CD4-positive, alpha-beta T cell treated with Interferon alpha-2 for 1 hour (primary cell): ENCODE results near the gene MAPK1IP1L.

Source experiments
- DNase-seq, 2 donors: peaks; one replicate each; pipeline ENCODE4 v3.0.0-alpha.2; 2020 to 2022

MAPK1IP1L gene

GRCh38 chr14:55098561-55098898 is 47.1 kb downstream of the MAPK1IP1L start:
- no peak for DNase-seq

GRCh38 chr14:55099756-55100155 is 48.3 kb downstream of the MAPK1IP1L start:
- DNase-seq = no peak

- no peak for DNase-seq
Measured at GRCh38 chr14:55101698-55102097, 50.3 kb downstream of the MAPK1IP1L start.

GRCh38 chr14:55102141-55102621 is 50.7 kb downstream of the MAPK1IP1L start:
- peak; percentile 55 to 66 for DNase-seq

GRCh38 chr14:55103005-55103640 is 51.7 kb downstream of the MAPK1IP1L start:
- DNase-seq = peak; percentile 37 to 67

GRCh38 chr14:55103971-55104954 is 52.8 kb downstream of the MAPK1IP1L start:
- no peak for DNase-seq

- no peak for DNase-seq
Measured at GRCh38 chr14:55105991-55106390, 54.5 kb downstream of the MAPK1IP1L start.

GRCh38 chr14:55107766-55108554 is 56.5 kb downstream of the MAPK1IP1L start:
- peak; percentile 41 to 57 for DNase-seq

- DNase-seq = no peak
Measured at GRCh38 chr14:55109836-55110235, 58.4 kb downstream of the MAPK1IP1L start.

GRCh38 chr14:55111122-55111708 is 59.8 kb downstream of the MAPK1IP1L start:
- no peak for DNase-seq

- DNase-seq = no peak
Measured at GRCh38 chr14:55114720-55115119, 63.3 kb downstream of the MAPK1IP1L start.

- no peak for DNase-seq
Measured at GRCh38 chr14:55115460-55115859, 64.0 kb downstream of the MAPK1IP1L start.

- no peak for DNase-seq
Measured at GRCh38 chr14:55115861-55116245, 64.4 kb downstream of the MAPK1IP1L start.

- DNase-seq = no peak
Measured at GRCh38 chr14:55116246-55117030, 65.0 kb downstream of the MAPK1IP1L start.

GRCh38 chr14:55117803-55118441 is 66.5 kb downstream of the MAPK1IP1L start:
- DNase-seq = peak in 1 of 2 donors; percentile 19

GRCh38 chr14:55118761-55119160 is 67.3 kb downstream of the MAPK1IP1L start:
- DNase-seq = no peak
